Measurements from ENCODE around the gene EML6.

DNA sequence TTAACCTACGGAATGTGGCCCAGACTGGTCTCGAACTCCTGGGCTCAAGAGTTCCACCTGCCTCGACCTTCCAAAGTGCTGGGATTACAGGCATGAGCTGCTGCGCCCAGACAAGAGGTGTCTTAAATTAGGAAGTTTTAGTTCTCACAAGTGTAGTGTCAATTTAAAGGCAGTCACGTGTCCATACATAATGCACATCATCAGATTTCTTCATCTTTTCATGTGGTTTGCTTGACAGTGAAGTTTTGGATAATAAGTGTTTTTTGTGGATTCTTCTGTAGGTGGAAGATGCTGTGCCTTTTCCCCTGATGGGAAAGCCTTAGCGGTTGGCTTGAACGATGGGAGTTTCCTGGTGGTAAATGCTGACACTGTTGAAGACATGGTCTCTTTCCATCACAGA is 179.3 kb downstream of the EML6 start:
- TF ChIP-seq, protein P1, sequence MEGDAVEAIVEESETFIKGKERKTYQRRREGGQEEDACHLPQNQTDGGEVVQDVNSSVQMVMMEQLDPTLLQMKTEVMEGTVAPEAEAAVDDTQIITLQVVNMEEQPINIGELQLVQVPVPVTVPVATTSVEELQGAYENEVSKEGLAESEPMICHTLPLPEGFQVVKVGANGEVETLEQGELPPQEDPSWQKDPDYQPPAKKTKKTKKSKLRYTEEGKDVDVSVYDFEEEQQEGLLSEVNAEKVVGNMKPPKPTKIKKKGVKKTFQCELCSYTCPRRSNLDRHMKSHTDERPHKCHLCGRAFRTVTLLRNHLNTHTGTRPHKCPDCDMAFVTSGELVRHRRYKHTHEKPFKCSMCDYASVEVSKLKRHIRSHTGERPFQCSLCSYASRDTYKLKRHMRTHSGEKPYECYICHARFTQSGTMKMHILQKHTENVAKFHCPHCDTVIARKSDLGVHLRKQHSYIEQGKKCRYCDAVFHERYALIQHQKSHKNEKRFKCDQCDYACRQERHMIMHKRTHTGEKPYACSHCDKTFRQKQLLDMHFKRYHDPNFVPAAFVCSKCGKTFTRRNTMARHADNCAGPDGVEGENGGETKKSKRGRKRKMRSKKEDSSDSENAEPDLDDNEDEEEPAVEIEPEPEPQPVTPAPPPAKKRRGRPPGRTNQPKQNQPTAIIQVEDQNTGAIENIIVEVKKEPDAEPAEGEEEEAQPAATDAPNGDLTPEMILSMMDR (IDR thresholded peaks at IDR 0.05), result no peak
- no peak for TF ChIP-seq POLR2A (IDR thresholded peaks at IDR 0.05)
